HCT116 (cell line): Measurements from ENCODE around the gene LGMN. TPM values are rescaled to one million over a fixed set of nuclear protein-coding genes. Genes with fewer than 3 reads are reported as not detected.

Experiments
- ATAC-seq: fragments of 200-7000 bp; cut with Tn5 transposase; 2 replicates; pipeline ENCODE4 v1.9.1; 2020; ENCODE audit warnings: mild to moderate bottlenecking, moderate library complexity
- BruUV-seq: library from RNA; stranded (reverse); fragments of 400-500 nt; replicated peaks from 2 replicates; lab custom pipeline; 2021; lab: Mats Ljungman, UMichigan
- CTCF ChIA-PET: fragments of 300-600 bp; sonication (Branson Sonifier 250); formaldehyde crosslinking; loops from one replicate; lab custom pipeline; 2021; ENCODE audit warnings: antibody characterized with exemption; lab: Charles Lee
- POLR2A ChIA-PET: fragments of 300-600, 350-600 bp; sonication (Branson Sonifier 250); formaldehyde crosslinking; loops from one replicate; lab custom pipeline; 2021; ENCODE audit warnings: antibody characterized with exemption; lab: Charles Lee
- RAD21 ChIA-PET, 2 experiments: fragments of 300-600 bp; sonication (Branson Sonifier 250); formaldehyde crosslinking; loops; one replicate each; lab custom pipeline; 2023; ENCODE audit warnings: low total read pairs in 2 of 2; ENCODE audit not compliant: uncharacterized antibody in 2 of 2, unreplicated experiment in 2 of 2, low non-redundant PET in 1 of 2; lab: Charles Lee
- DNase-seq: peaks from one replicate; pipeline ENCODE4 v3.0.0-alpha.2; 2010; ENCODE audit warnings: low read depth, low spot score
- H2AFZ ChIP-seq: fragments of 200-600 bp; shearing (Covaris generic), sonication (generic); 2 replicates; pipeline ENCODE4 v1.6.1; 2017; ENCODE audit warnings: low read depth, mixed run types, mixed read lengths, antibody characterized with exemption, low read length; ENCODE audit not compliant: poor library complexity, severe bottlenecking
- H3K27ac ChIP-seq: 2 replicates; pipeline ENCODE4 v1.5.1; 2012; ENCODE audit warnings: low read depth, low read length
- H3K27me3 ChIP-seq: fragments of 200-600 bp; sonication (generic); 2 replicates; pipeline ENCODE4 v1.6.1; 2016; ENCODE audit warnings: mixed run types, low read length, mixed read lengths; ENCODE audit not compliant: insufficient read depth
- H3K36me3 ChIP-seq, 2 experiments: fragments of 200-500 bp in 1 of 2; fragments of 200-600 bp in 1 of 2; sonication (Bioruptor generic) in 1 of 2; sonication (generic) in 1 of 2; 2 replicates each; pipeline versions ENCODE4 v1.5.1 to v1.6.1; 2014 to 2016; ENCODE audit warnings: low read length in 2 of 2, inconsistent platforms in 1 of 2, mixed read lengths in 1 of 2, mixed run types in 1 of 2; ENCODE audit not compliant: insufficient read depth in 2 of 2, control insufficient read depth in 1 of 2
- H3K4me1 ChIP-seq, 2 experiments: fragments of 200-600 bp in 1 of 2; sonication (generic) in 1 of 2; 2 replicates each; pipeline versions ENCODE4 v1.5.1 to v1.6.1; 2012 to 2017; ENCODE audit warnings: low read length in 2 of 2, inconsistent platforms in 1 of 2, mild to moderate bottlenecking in 1 of 2, mixed read lengths in 1 of 2, mixed run types in 1 of 2, moderate library complexity in 1 of 2; ENCODE audit not compliant: insufficient read depth in 2 of 2, control insufficient read depth in 1 of 2
- H3K4me2 ChIP-seq: fragments of 200-600 bp; sonication (generic); 2 replicates; pipeline ENCODE4 v1.6.1; 2017; ENCODE audit warnings: mixed run types, low read length, mixed read lengths
- H3K4me3 ChIP-seq, 2 experiments: fragments of 200-600 bp in 1 of 2; sonication (generic) in 1 of 2; replicated peaks in 1 of 2; 2 replicates each; pipeline ENCODE4 v1.5.1; 2011 to 2016; ENCODE audit warnings: low read length in 2 of 2, control low read depth in 1 of 2, low read depth in 1 of 2, mild to moderate bottlenecking in 1 of 2, mixed read lengths in 1 of 2, mixed run types in 1 of 2
- H3K79me2 ChIP-seq: fragments of 200-600 bp; sonication (generic); 2 replicates; pipeline ENCODE4 v1.6.1; 2017; ENCODE audit warnings: mild to moderate bottlenecking, mixed run types, low read length, moderate library complexity, mixed read lengths; ENCODE audit not compliant: insufficient read depth
- H3K9ac ChIP-seq: fragments of 200-600 bp; sonication (generic); 2 replicates; pipeline ENCODE4 v1.6.1; 2016; ENCODE audit warnings: low read length, mixed read lengths
- H3K9me2 ChIP-seq: fragments of 200-600 bp; sonication (generic), shearing (Covaris generic); 2 replicates; pipeline ENCODE4 v1.6.1; 2017; ENCODE audit warnings: mixed run types, mild to moderate bottlenecking, moderate library complexity; ENCODE audit not compliant: insufficient read depth
- H3K9me3 ChIP-seq, 2 experiments: fragments of 200-500 bp in 1 of 2; fragments of 200-600 bp in 1 of 2; sonication (Bioruptor generic) in 1 of 2; sonication (generic) in 1 of 2; 2 replicates each; pipeline ENCODE4 v1.6.1; 2014 to 2017; ENCODE audit warnings: low read length in 2 of 2, mixed read lengths in 2 of 2, inconsistent platforms in 1 of 2, low read depth in 1 of 2, mild to moderate bottlenecking in 1 of 2, mixed run types in 1 of 2, moderate library complexity in 1 of 2; ENCODE audit not compliant: control insufficient read depth in 1 of 2, insufficient read depth in 1 of 2
- H4K20me1 ChIP-seq: fragments of 200-600 bp; sonication (generic), shearing (Covaris generic); 2 replicates; pipeline ENCODE4 v1.6.1; 2017; ENCODE audit warnings: mixed run types, mild to moderate bottlenecking, moderate library complexity; ENCODE audit not compliant: insufficient read depth
- ATF3 ChIP-seq: IDR thresholded peaks from 2 replicates; pipeline ENCODE4 v1.6.1; 2012
- CBX3 ChIP-seq: IDR thresholded peaks from 2 replicates; pipeline ENCODE4 v1.6.1; 2012; ENCODE audit warnings: low read depth
- CTCF ChIP-seq, 3 experiments: fragments of 200-600 bp in 1 of 3; sonication (generic) in 1 of 3; IDR thresholded peaks in 2 of 3; conservative IDR thresholded peaks in 1 of 3; 2 replicates each; pipeline ENCODE4 v1.5.1; 2012 to 2017; ENCODE audit warnings: low read depth in 2 of 3, low read length in 2 of 3, antibody characterized with exemption in 1 of 3, borderline replicate concordance in 1 of 3, control low read depth in 1 of 3, mild to moderate bottlenecking in 1 of 3, mixed read lengths in 1 of 3, mixed run types in 1 of 3, moderate library complexity in 1 of 3; ENCODE audit not compliant: insufficient read depth in 1 of 3
- EGR1 ChIP-seq: IDR thresholded peaks from 2 replicates; pipeline ENCODE4 v1.6.1; 2012; ENCODE audit warnings: low read depth
- FOSL1 ChIP-seq: IDR thresholded peaks from 2 replicates; pipeline ENCODE4 v1.6.1; 2012; ENCODE audit warnings: low read depth
- REST ChIP-seq: IDR thresholded peaks from 2 replicates; pipeline ENCODE4 v1.6.1; 2012; ENCODE audit warnings: low read depth
- intact Hi-C: fragments of 100-400 bp; cut with micrococcal nuclease; formaldehyde crosslinking; loops from 2 replicates; pipeline ENCODE4 v1.10.0; 2022
- total RNA-seq: library from RNA; stranded (reverse); gene quantifications from one replicate; pipeline ENCODE4 v1.2.1, GENCODE V29; 2021; ENCODE audit not compliant: unreplicated experiment

LGMN gene
- total RNA-seq, 1 experiment from 2014 or later: 44.9 TPM

- no peaks in the 10 kb centered on the region for H3K27me3 ChIP-seq
- no peaks in the 10 kb centered on the region for H3K9me2 ChIP-seq
- intact Hi-C loops: no loop called here
- no peaks in the 10 kb centered on the region for H3K79me2 ChIP-seq
- no peaks in the 10 kb centered on the region for H4K20me1 ChIP-seq
- no peak overlapping the region for H3K9ac ChIP-seq
- no peak overlapping the region for H3K4me3 ChIP-seq
- no peak for ATAC-seq
- no peaks in the 10 kb centered on the region for H3K4me1 ChIP-seq
- H3K36me3 ChIP-seq: peaks cover 1 to 3% of the 10 kb centered on the region in 2 experiments; a peak in 1 of 4 replicates
- POLR2A ChIA-PET: no interaction called here
- no peak overlapping the region for H2AFZ ChIP-seq
- H3K27ac ChIP-seq: no peak overlapping the region
- no peaks in the 10 kb centered on the region for H3K9me3 ChIP-seq
- no peak for DNase-seq
- no TSS peak for BruUV-seq
- CTCF ChIA-PET: interaction anchor here (0.9 kb wide), 2 partner anchors 13 to 16 kb away, joined by 4 to 6 read pairs; no protein-coding TSS in a partner anchor
- TF ChIP-seq EGR1 (no peak), CTCF (IDR thresholded peaks at IDR 0.05 in 2 of 3, conservative IDR thresholded peaks at IDR 0.05 in 1 of 3; ENCODE audit: borderline replicate concordance in 1 of 3, insufficient read depth in 1 of 3, low read depth in 2 of 3, low read length in 2 of 3) (no peak), CBX3 (no peak), REST (no peak), FOSL1 (no peak), ATF3 (no peak)
- RAD21 ChIA-PET: no interaction called here
- H3K4me2 ChIP-seq: no peak overlapping the region
These were observed 74.8 kb downstream of the LGMN start for GRCh38 chr14:92673601-92674150.
